B cell (primary cell): ENCODE measurements around the gene TSPAN18.

Experiments
- EZH2 ChIP-seq: IDR thresholded peaks from 2 replicates; pipeline ENCODE4 v1.6.1; 2012; ENCODE audit warnings: borderline replicate concordance, low read depth, mild to moderate bottlenecking, moderate library complexity, low read length; ENCODE audit not compliant: insufficient read depth, poor library complexity, severe bottlenecking
- TF ChIP-seq, protein P1 (sequence below): fragments of 200-600 bp; IDR thresholded peaks from one replicate; pipeline ENCODE4 v1.8.0; 2022; ENCODE audit warnings: antibody characterized with exemption, mild to moderate bottlenecking

DNA sequence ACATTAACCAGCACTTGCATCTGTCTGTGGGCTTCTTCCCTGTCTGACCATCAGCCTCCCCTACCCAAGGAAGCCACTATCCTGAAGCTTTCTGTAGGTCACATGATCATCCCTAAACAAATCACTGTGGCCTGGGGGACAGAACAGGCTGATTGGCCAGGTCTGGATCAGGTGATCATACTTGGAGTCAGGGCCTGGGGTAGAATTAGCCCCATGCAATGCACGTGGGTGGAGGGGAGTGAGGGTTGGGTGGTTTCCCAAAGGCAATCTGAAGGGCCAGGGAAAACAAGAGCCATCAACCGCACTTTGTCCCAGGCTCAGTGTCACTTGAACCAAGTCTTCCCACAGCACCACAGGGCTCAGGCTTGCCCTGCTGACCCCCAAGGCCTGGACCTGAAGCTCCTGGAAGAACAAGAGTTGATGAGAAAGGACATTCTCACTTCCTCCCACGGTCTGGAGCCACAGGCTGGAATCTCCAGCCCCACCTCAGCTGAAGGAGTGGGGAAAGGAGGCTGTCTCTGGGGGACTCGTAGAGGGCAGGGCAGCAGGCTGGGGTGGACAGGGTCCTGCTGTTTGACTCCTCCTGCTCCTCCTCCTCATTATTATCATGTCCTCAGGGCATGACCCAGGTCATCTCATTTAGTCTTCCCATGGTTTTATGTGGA lies 31.5 kb upstream of the TSPAN18 start:
- TF ChIP-seq, protein P1, sequence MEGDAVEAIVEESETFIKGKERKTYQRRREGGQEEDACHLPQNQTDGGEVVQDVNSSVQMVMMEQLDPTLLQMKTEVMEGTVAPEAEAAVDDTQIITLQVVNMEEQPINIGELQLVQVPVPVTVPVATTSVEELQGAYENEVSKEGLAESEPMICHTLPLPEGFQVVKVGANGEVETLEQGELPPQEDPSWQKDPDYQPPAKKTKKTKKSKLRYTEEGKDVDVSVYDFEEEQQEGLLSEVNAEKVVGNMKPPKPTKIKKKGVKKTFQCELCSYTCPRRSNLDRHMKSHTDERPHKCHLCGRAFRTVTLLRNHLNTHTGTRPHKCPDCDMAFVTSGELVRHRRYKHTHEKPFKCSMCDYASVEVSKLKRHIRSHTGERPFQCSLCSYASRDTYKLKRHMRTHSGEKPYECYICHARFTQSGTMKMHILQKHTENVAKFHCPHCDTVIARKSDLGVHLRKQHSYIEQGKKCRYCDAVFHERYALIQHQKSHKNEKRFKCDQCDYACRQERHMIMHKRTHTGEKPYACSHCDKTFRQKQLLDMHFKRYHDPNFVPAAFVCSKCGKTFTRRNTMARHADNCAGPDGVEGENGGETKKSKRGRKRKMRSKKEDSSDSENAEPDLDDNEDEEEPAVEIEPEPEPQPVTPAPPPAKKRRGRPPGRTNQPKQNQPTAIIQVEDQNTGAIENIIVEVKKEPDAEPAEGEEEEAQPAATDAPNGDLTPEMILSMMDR: no peak
- no peak for TF ChIP-seq EZH2
